A549 treated with AZD9567 at 1 μM for 4 hours (cell line): Measurements from ENCODE around the gene OR56A1. TPM values are rescaled to one million over a fixed set of nuclear protein-coding genes. Genes with fewer than 3 reads are reported as not detected.

Experiments used
- total RNA-seq: library from RNA; stranded (reverse); fragments of 200-300 nt; extraction: Qiagen RNA extraction; gene quantifications from 5 replicates; pipeline ENCODE4 v1.2.3, GENCODE V29; 2022; ENCODE audit not compliant: insufficient read depth

Gene OR56A1
- not detected in 5 replicates for total RNA-seq

DNA sequence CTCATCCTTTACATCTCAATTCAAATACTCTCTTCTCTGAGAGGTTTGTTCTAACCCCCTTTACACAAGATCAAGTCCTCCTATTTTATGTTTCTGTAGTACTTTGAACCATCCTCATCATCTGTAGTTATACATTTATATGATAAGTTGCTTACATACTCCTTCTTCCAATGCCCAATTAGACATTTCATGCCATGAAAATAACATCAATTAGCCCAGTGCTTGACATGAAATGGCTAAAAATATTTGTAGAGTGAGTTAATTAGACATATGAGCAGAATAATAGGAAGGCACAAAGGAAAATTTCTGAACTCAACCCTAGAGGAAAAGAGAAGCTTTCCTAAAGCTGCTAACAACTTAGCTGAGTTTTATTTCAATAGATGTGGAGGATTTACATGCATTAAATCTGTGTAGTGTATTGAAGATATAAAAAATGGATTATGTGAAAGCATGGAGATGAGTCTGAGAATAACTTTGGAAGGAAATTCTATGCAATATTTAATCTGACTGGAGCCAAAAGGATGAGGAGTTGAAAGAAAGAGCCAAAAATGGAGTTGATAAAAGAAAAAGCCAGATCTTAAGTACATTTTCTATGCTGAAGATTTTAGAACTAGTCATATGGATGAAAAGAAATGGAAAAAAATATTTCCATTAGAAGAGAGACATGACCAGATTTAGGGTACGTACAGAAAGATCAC, at the start of gene OR56A1:
Gene OR56A1, minus strand, starts transcription at position 51 of the 698 bp plus-strand sequence. CDS start 3,066 bp downstream, outside the sequence.

DNA sequence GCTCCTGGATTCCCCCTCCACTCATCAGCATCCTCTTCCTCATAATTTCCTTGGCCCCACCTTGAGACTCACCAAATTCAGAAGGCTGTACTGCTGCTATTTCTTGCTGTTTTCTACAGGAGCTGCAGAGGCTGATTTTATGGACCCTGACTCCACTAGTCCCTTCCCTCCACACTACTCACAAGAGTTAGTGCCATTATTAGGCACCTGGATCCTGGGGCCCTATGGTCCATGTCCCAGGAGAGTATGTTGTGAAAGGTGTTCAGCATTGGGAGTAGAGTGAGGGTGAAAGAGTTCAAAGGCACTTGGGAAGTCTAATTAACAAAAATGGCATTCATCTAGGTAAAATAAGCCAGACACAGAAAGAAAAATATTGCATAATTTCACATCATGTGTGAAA, 23.7 kb downstream of the OR56A1 start, which contains the start of gene OR56A4:
Gene OR56A4, minus strand, starts transcription at position 101 of the 400 bp plus-strand sequence. CDS start 3,954 bp downstream, outside the sequence.

DNA sequence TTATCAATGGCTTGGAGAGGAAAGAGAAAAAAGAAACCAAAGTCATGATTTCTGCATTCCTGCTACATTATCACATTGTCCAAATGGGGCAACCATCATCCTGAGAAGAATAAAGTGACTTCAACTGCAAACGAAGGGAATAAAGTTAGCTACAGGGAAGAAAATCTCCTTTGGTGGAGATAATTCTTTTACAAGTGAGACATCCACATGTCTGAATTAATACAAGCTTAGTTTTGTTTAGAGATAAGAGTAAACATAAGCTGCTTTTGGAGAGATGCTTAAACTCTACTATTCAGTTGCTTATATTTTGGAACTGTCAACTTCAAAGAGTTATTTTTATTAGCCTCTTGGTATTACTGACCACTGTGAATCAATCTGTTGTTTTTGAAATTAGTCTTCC, 43.7 kb downstream of the OR56A1 start, which contains the start of gene OR52L1:
Gene OR52L1, minus strand, starts transcription at position 101 of the 400 bp plus-strand sequence. Its CDS starts 55 bp downstream, at position 46.

Other genes with a start within 250 kb of the OR56A1 start
- not detected in 5 replicates for gene OR52N5, start 247.4 kb downstream of the OR56A1 start, total RNA-seq
- gene OR52N1, start 239.5 kb downstream of the OR56A1 start, total RNA-seq, result not detected in 5 replicates
- gene OR52N2, start 221.8 kb downstream of the OR56A1 start, total RNA-seq, result not detected in 5 replicates
- not detected in 5 replicates for gene OR52E6, start 188.9 kb downstream of the OR56A1 start, total RNA-seq
- not detected in 5 replicates for gene OR52E8, start 173.1 kb downstream of the OR56A1 start, total RNA-seq
- gene OR52E4, start 150.1 kb downstream of the OR56A1 start, total RNA-seq, result not detected in 5 replicates
- not detected in 5 replicates for gene OR52E5, start 137.6 kb downstream of the OR56A1 start, total RNA-seq
- gene OR56A3, start 88.5 kb downstream of the OR56A1 start, total RNA-seq, result not detected in 5 replicates
- not detected in 5 replicates for gene OR56A5, start 62.3 kb downstream of the OR56A1 start, total RNA-seq
- not detected in 5 replicates for gene OR52L1, start 43.8 kb downstream of the OR56A1 start, total RNA-seq
- not detected in 5 replicates for gene OR56A4, start 23.8 kb downstream of the OR56A1 start, total RNA-seq
- gene OR56B4, start 76.9 kb upstream of the OR56A1 start, total RNA-seq, result not detected in 5 replicates
- not detected in 5 replicates for gene OR52B2, start 139.6 kb upstream of the OR56A1 start, total RNA-seq
- gene OR52W1, start 168.5 kb upstream of the OR56A1 start, total RNA-seq, result not detected in 5 replicates
- not detected in 5 replicates for gene C11orf42, start 174.8 kb upstream of the OR56A1 start, total RNA-seq
- gene FHIP1B, start 203.9 kb upstream of the OR56A1 start, total RNA-seq, result 6.4 to 21.9 TPM (median 20.8 TPM) in 5 replicates
- 0.03 to 0.09 TPM (median 0.08 TPM) in 4 of 5 replicates, not detected in the other for gene CNGA4, start 208.3 kb upstream of the OR56A1 start, total RNA-seq
- gene CCKBR, start 229.1 kb upstream of the OR56A1 start, total RNA-seq, result not detected in 5 replicates